Lower leg skin (tissue), 4 donors: ENCODE data around the gene EPHA6. TPM values are rescaled to one million over a fixed set of nuclear protein-coding genes. Genes with fewer than 3 reads are reported as not detected.

Source experiments
- DNase-seq, 2 donors: peaks; one replicate each; pipeline ENCODE4 v3.0.0-alpha.2; 2019; ENCODE audit warnings: low spot score in 2 of 2
- H3K4me3 ChIP-seq: fragments of 200-600 bp; sonication (generic); 2 replicates; pipeline ENCODE4 v1.5.1; 2017; ENCODE audit warnings: mild to moderate bottlenecking, low read depth; ENCODE audit not compliant: poor library complexity, severe bottlenecking
- POLR2A ChIP-seq, 2 donors: fragments of 450-650 bp; IDR thresholded peaks; one replicate each; pipeline ENCODE4 v1.6.1; 2016 to 2017; ENCODE audit warnings: antibody characterized with exemption in 2 of 2, mild to moderate bottlenecking in 1 of 2, moderate library complexity in 1 of 2
- WGBS, 2 donors: methylation state at CpG; one replicate each; pipeline ENCODE4 v1.1.5; 2018; 5-methylcytosine and 5-hydroxymethylcytosine counted together
- intact Hi-C: fragments of 100-400 bp; cut with DNase I; formaldehyde crosslinking; loops from one replicate; pipeline ENCODE4 v1.15.0; 2023; ENCODE audit warnings: low total_unique reads
- total RNA-seq, 4 donors: library from RNA; depleted of rRNA; stranded (reverse); fragments of >200 nt; gene quantifications; one replicate each; pipeline ENCODE4 v1.1.0, GENCODE V29; 2016
- TF ChIP-seq, protein P1 (sequence below), 3 donors: fragments of 450-650 bp; IDR thresholded peaks; one replicate each; pipeline ENCODE4 v1.5.1; 2016; ENCODE audit warnings: antibody characterized with exemption in 3 of 3, mild to moderate bottlenecking in 3 of 3, moderate library complexity in 2 of 3

EPHA6 gene
- total RNA-seq, 4 donors from 2014 or later = 0.23 TPM; not detected in 3

DNA sequence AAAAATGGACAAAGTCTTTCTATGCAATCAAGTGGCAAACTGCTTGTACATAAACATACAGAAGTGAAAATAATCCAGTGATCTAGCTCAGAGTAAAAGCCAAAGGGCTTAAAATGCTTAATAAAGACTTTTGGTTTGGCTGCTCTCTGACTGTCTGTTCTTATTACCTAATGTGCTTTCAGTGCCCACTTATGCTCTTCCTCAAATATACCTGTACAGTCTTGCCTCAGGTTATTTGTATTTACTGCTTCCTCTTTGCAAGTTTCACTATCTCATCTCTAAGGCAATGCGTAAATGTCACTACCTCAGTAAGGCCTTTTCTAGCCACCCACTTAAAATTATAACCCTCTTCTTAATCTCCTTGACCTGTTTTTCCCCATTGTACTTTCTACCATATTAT, 171.8 kb downstream of the EPHA6 start:
- no peak overlapping the region for H3K4me3 ChIP-seq
- WGBS, 2 donors = 50 to 61% methylated on average over 1 of the region's 1 CpG
- TF ChIP-seq, protein P1, sequence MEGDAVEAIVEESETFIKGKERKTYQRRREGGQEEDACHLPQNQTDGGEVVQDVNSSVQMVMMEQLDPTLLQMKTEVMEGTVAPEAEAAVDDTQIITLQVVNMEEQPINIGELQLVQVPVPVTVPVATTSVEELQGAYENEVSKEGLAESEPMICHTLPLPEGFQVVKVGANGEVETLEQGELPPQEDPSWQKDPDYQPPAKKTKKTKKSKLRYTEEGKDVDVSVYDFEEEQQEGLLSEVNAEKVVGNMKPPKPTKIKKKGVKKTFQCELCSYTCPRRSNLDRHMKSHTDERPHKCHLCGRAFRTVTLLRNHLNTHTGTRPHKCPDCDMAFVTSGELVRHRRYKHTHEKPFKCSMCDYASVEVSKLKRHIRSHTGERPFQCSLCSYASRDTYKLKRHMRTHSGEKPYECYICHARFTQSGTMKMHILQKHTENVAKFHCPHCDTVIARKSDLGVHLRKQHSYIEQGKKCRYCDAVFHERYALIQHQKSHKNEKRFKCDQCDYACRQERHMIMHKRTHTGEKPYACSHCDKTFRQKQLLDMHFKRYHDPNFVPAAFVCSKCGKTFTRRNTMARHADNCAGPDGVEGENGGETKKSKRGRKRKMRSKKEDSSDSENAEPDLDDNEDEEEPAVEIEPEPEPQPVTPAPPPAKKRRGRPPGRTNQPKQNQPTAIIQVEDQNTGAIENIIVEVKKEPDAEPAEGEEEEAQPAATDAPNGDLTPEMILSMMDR (IDR thresholded peaks at IDR 0.05) = no peak
- no peak for TF ChIP-seq POLR2A (IDR thresholded peaks at IDR 0.05)
- DNase-seq = no peak
- intact Hi-C loops = no loop called here

DNA sequence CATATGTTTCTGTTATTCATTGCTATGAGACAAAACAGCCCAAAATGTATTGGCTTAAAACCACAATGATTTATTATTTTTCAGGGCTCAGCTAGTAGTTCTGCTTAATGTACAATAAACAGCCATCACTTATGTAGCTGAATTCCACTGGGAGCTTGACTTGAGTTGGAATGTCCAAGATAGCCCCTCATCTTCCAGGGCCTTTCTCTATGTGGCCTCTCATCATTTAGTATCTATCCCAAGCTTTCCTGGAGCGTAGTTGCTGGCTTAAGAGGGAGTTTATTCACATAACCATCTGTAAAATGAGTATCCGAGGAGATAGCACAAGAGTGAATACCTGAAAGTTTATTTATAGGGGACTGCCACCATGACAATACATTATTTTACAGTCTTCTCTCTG, 176.8 kb downstream of the EPHA6 start:
- TF ChIP-seq, protein P1 (IDR thresholded peaks at IDR 0.05) = no peak
- TF ChIP-seq POLR2A (IDR thresholded peaks at IDR 0.05) = no peak
- DNase-seq = no peak
- intact Hi-C loops = no loop called here
- H3K4me3 ChIP-seq = no peak overlapping the region
- WGBS, 2 donors = 65 to 69% methylated on average over 2 of the region's 2 CpGs

DNA sequence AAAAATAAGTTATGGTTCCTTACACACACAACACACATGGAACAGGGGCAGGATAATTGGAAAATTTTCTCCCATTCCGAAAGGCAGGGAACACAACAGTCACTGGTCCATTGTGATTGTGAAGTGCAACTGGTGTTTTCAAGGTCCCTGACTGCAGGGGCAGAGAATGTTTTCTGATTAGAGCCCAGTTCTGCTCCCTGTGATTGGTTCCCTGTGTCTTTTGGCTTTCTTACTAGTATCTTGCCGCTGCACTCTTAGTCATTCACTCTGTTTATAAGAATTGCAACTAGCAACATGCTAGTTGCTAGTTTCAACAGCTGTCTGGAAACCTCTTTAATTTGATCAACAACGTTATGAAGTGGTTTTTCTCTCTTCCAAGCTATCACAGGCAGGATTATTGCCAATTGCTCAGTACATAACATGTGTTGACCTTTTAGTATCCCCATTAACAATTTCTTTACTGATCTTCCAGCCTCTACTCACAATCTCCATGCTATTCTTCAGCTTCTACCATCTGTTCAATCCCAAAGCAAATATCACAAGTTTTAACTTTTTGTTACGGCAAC, 177.5 kb downstream of the EPHA6 start:
- 36 to 40% methylated on average over 4 of the region's 4 CpGs for WGBS, 2 donors
- no peak for DNase-seq

DNA sequence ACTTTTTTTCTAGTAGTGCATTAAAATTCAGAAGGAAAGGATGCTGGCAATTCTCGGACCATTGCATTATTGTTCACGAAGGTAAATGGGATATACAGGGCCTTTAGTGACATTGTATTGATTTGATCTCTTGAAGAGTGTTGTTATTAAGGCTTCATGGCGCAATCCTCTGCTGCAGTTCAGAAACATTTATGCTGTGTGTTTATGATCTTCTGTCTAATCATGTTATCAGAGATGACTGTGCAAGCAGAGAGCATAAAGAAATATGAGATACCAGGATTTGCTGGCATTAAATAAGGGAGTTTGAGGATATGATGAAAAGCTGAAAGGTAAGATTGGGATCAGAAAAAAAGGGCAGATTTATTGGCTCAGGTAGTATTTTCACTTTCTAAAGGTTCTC, 180.6 kb downstream of the EPHA6 start:
- no peak overlapping the region for H3K4me3 ChIP-seq
- intact Hi-C loops = no loop called here
- no peak for TF ChIP-seq POLR2A (IDR thresholded peaks at IDR 0.05)
- WGBS, 2 donors = 60 to 70% methylated on average over 3 of the region's 3 CpGs
- DNase-seq = no peak

More for the DNA sequence above, 177.5 kb downstream of the EPHA6 start:
- no peak for TF ChIP-seq POLR2A (IDR thresholded peaks at IDR 0.05)
- TF ChIP-seq, protein P1 (IDR thresholded peaks at IDR 0.05) = no peak
- no peak overlapping the region for H3K4me3 ChIP-seq
- intact Hi-C loops = no loop called here

DNA sequence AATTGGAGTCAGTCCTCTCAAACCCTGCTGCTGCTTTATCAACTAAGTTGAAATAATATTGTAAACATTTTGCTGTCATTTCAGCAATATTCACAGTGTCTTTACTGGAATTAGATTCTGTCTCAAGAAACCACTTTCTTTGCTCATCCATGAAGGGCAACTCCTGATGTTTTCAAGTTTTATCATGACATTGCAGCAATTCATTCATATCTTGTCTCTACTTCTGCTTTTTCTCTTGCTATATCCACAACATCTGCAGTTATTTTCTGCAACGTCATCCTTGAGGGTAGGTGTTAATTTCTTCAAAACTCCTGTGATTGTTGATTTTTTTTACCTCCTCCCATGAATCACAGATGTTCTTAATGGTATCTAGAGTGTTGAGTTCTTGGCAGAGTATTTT, 181.6 kb downstream of the EPHA6 start:
- TF ChIP-seq, protein P1 (IDR thresholded peaks at IDR 0.05) = no peak
- TF ChIP-seq POLR2A (IDR thresholded peaks at IDR 0.05) = no peak
- WGBS, 2 donors = 63 to 76% methylated on average over 1 of the region's 1 CpG
- H3K4me3 ChIP-seq = no peak overlapping the region
- intact Hi-C loops = no loop called here
- DNase-seq = no peak

DNA sequence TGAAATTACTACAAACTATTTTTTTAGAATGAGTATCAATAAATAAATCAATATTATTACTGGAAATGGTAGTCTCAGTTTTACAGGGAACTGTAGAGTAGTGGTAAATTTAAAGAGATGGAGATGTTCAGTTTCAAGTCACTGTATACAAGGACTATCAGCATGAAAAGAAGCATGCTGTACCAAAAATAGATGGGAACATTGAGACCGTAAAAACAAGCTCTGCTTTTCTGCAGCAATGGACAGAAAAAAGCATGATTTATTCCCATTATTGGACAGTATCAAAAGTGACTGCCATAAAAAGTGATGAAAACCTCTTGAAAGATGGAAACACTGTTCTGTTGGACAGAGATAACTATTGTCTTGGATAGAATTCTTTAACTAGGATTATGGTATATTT, 187.2 kb downstream of the EPHA6 start:
- no peak overlapping the region for H3K4me3 ChIP-seq
- TF ChIP-seq, protein P1 (IDR thresholded peaks at IDR 0.05) = no peak
- TF ChIP-seq POLR2A (IDR thresholded peaks at IDR 0.05) = no peak
- no peak for DNase-seq
- 74 to 75% methylated on average over 1 of the region's 1 CpG for WGBS, 2 donors
- intact Hi-C loops = no loop called here
